HepG2 (cell line): Measurements from ENCODE around the gene FSIP1. TPM values are rescaled to one million over a fixed set of nuclear protein-coding genes. Genes with fewer than 3 reads are reported as not detected.

Experiments
- BORCS8-MEF2B ChIP-seq: sonication (generic); formaldehyde crosslinking; IDR thresholded peaks from 2 replicates; pipeline ENCODE4 v1.8.0; 2022; ENCODE audit warnings: mild to moderate bottlenecking, missing genetic modification reagents
- HDAC1 ChIP-seq: sonication (generic); formaldehyde crosslinking; IDR thresholded peaks from 2 replicates; pipeline ENCODE4 v1.5.1; 2020; ENCODE audit warnings: mild to moderate bottlenecking, missing genetic modification reagents
- HNF1B ChIP-seq: sonication (generic); formaldehyde crosslinking; IDR thresholded peaks from 2 replicates; pipeline ENCODE4 v1.5.1; 2020; ENCODE audit warnings: mild to moderate bottlenecking, moderate library complexity, missing genetic modification reagents
- KMT2B ChIP-seq: IDR thresholded peaks from 2 replicates; pipeline ENCODE4 v1.6.1; 2016; ENCODE audit warnings: missing genetic modification reagents, missing compliant biosample characterization
- MAFG ChIP-seq: sonication (generic); formaldehyde crosslinking; IDR thresholded peaks from 2 replicates; pipeline ENCODE4 v1.5.1; 2020; ENCODE audit warnings: mild to moderate bottlenecking, missing genetic modification reagents
- MTF1 ChIP-seq: sonication (generic); formaldehyde crosslinking; IDR thresholded peaks from 2 replicates; pipeline ENCODE4 v1.5.0; 2020; ENCODE audit warnings: missing genetic modification reagents
- MYPOP ChIP-seq: sonication (generic); formaldehyde crosslinking; IDR thresholded peaks from 2 replicates; pipeline ENCODE4 v1.8.1; 2023; ENCODE audit warnings: mild to moderate bottlenecking, moderate library complexity, missing genetic modification reagents
- PCBP2 ChIP-seq: fragments of 200-400 bp; formaldehyde crosslinking; optimal IDR thresholded peaks from 2 replicates; pipeline ENCODE3; 2018; ENCODE audit warnings: low read length, low read depth; ENCODE audit not compliant: poor library complexity, severe bottlenecking
- REL ChIP-seq: sonication (generic); formaldehyde crosslinking; conservative IDR thresholded peaks from 2 replicates; pipeline ENCODE4 v1.8.0; 2022; ENCODE audit warnings: mild to moderate bottlenecking, missing genetic modification reagents, moderate library complexity
- SMAD9 ChIP-seq: sonication (generic); formaldehyde crosslinking; IDR thresholded peaks from 2 replicates; pipeline ENCODE4 v1.5.1; 2020; ENCODE audit warnings: mild to moderate bottlenecking, missing genetic modification reagents
- SMC3 ChIP-seq: IDR thresholded peaks from 2 replicates; pipeline ENCODE4 v1.6.1; 2011; ENCODE audit warnings: low read length, improper control_type of control experiment
- SNAPC2 ChIP-seq: sonication (generic); formaldehyde crosslinking; IDR thresholded peaks from 2 replicates; pipeline ENCODE4 v1.8.1; 2022; ENCODE audit warnings: mild to moderate bottlenecking, missing genetic modification reagents
- SRY ChIP-seq: sonication (generic); formaldehyde crosslinking; IDR thresholded peaks from 2 replicates; pipeline ENCODE4 v1.8.0; 2022; ENCODE audit warnings: mild to moderate bottlenecking, missing genetic modification reagents
- THAP8 ChIP-seq: sonication (generic); formaldehyde crosslinking; IDR thresholded peaks from 2 replicates; pipeline ENCODE4 v1.5.1; 2020; ENCODE audit warnings: missing genetic modification reagents, mild to moderate bottlenecking, borderline replicate concordance
- TOE1 ChIP-seq: sonication (generic); formaldehyde crosslinking; IDR thresholded peaks from 2 replicates; pipeline ENCODE4 v1.4.0; 2020; ENCODE audit warnings: mild to moderate bottlenecking, missing genetic modification reagents
- WIZ ChIP-seq: sonication (generic); formaldehyde crosslinking; IDR thresholded peaks from 2 replicates; pipeline ENCODE4 v1.5.1; 2020; ENCODE audit warnings: mild to moderate bottlenecking, missing genetic modification reagents
- ZBTB43 ChIP-seq: sonication (generic); formaldehyde crosslinking; conservative IDR thresholded peaks from 2 replicates; pipeline ENCODE4 v1.4.0; 2020; ENCODE audit warnings: missing genetic modification reagents
- ZBTB46 ChIP-seq: sonication (generic); formaldehyde crosslinking; IDR thresholded peaks from 2 replicates; pipeline ENCODE4 v1.4.0; 2020; ENCODE audit warnings: mild to moderate bottlenecking, missing genetic modification reagents, borderline replicate concordance
- ZC3H13 ChIP-seq: sonication (generic); formaldehyde crosslinking; IDR thresholded peaks from 2 replicates; pipeline ENCODE4 v1.8.1; 2023; ENCODE audit warnings: mild to moderate bottlenecking, missing genetic modification reagents, moderate library complexity
- ZFP36 ChIP-seq: fragments of 150-350 bp; IDR thresholded peaks from 2 replicates; pipeline ENCODE4 v1.6.1; 2018; ENCODE audit warnings: borderline replicate concordance, low read length, low read depth; ENCODE audit not compliant: partially characterized antibody
- ZFY ChIP-seq: sonication (generic); formaldehyde crosslinking; IDR thresholded peaks from 2 replicates; pipeline ENCODE4 v1.4.0; 2020; ENCODE audit warnings: missing genetic modification reagents
- ZKSCAN5 ChIP-seq: sonication (generic); formaldehyde crosslinking; IDR thresholded peaks from 2 replicates; pipeline ENCODE4 v1.5.1; 2020; ENCODE audit warnings: mild to moderate bottlenecking, missing genetic modification reagents
- ZNF251 ChIP-seq: sonication (generic); formaldehyde crosslinking; IDR thresholded peaks from 2 replicates; pipeline ENCODE4 v1.9.0; 2021; ENCODE audit warnings: mild to moderate bottlenecking, missing genetic modification reagents
- ZNF556 ChIP-seq: sonication (generic); formaldehyde crosslinking; IDR thresholded peaks from 2 replicates; pipeline ENCODE4 v1.4.0; 2020; ENCODE audit warnings: mild to moderate bottlenecking, missing genetic modification reagents, borderline replicate concordance
- polyA plus RNA-seq, 8 experiments: library from polyadenylated mRNA; depleted of rRNA in 3 of 8; stranded (reverse) in 7 of 8; unstranded in 1 of 8; fragments of >200 nt; fragmentation: Illumina TruSeq in 4 of 8; extraction: Trizol in 4 of 8; gene quantifications; 2 replicates each; pipeline versions ENCODE4 v1.2.1 to v1.2.3, GENCODE V29; 2011 to 2016; ENCODE audit warnings: low read depth in 4 of 8, missing spikeins in 1 of 8, mixed read lengths in 1 of 8; ENCODE audit not compliant: insufficient read depth in 1 of 8
- total RNA-seq, 5 experiments: library from RNA; depleted of rRNA; stranded (reverse); fragments of >200 nt; fragmentation: Illumina TruSeq; extraction: Trizol; gene quantifications; 2 replicates each; pipeline ENCODE4 v1.2.3, GENCODE V29; 2016; ENCODE audit warnings: low read depth in 1 of 5

Gene FSIP1
- total and polyA plus RNA-seq, 2 of the 13 experiments (the other 11 are each of a cell fraction or from before 2014, with no cell fraction given) = 0.18 TPM; not detected in 1

- TF ChIP-seq THAP8 = no peak
- TF ChIP-seq ZC3H13 = 0 out of 2 replicates have a peak, but pooled peaks have one; percentile 27
- TF ChIP-seq TOE1 (CRISPR knock-in tag) = no peak
- no peak for TF ChIP-seq WIZ (CRISPR knock-in tag)
- TF ChIP-seq MYPOP (CRISPR knock-in tag) = no peak
- TF ChIP-seq MTF1 (CRISPR knock-in tag) = no peak
- no peak; the same call in none of the 2 replicates for TF ChIP-seq SRY (CRISPR knock-in tag)
- TF ChIP-seq SNAPC2 (CRISPR knock-in tag) = no peak
- no peak for TF ChIP-seq ZBTB46 (CRISPR knock-in tag)
- no peak for TF ChIP-seq ZNF251 (CRISPR knock-in tag)
- no peak for TF ChIP-seq ZBTB43 (CRISPR knock-in tag)
- TF ChIP-seq PCBP2 = no peak
- no peak for TF ChIP-seq ZKSCAN5 (CRISPR knock-in tag)
- TF ChIP-seq KMT2B (CRISPR knock-in tag) = peak; percentile 79; the same call in 1 of the 2 replicates
- no peak for TF ChIP-seq MAFG (CRISPR knock-in tag)
- peak; percentile 55; the same call in 1 of the 2 replicates for TF ChIP-seq BORCS8-MEF2B (CRISPR knock-in tag)
- no peak for TF ChIP-seq ZFP36
- peak; percentile 88 for TF ChIP-seq HDAC1 (CRISPR knock-in tag)
- 0 out of 2 replicates have a peak, but pooled peaks have one; percentile 44 for TF ChIP-seq ZNF556 (CRISPR knock-in tag)
- no peak for TF ChIP-seq SMC3
- TF ChIP-seq SMAD9 = no peak
- peak; percentile 64 for TF ChIP-seq ZFY (CRISPR knock-in tag)
- no peak for TF ChIP-seq REL
- peak; percentile 90 for TF ChIP-seq HNF1B (CRISPR knock-in tag)
These were observed at the start of gene FSIP1 (continued) for GRCh38 chr15:39782441-39783138.
